ENCODE measurements around the gene DCK.
"Not testable (repeated sequence)": the region's sequence is repeated elsewhere in the genome, so short reads cannot be mapped to it uniquely, and the experiment has no call there.

The DCK gene

GRCh38 chr4:71001363-71001762 lies 7.9 kb downstream of the DCK start:
- not testable (repeated sequence) for DNase-seq (ENCODE audit: low spot score)

- no peak for DNase-seq (ENCODE audit: low spot score)
Measured at GRCh38 chr4:71004281-71004851, 10.9 kb downstream of the DCK start.

- not testable (repeated sequence) for DNase-seq (ENCODE audit: low spot score)
Measured at GRCh38 chr4:71005025-71005424, 11.6 kb downstream of the DCK start.

- DNase-seq (ENCODE audit: low spot score): no peak
Measured at GRCh38 chr4:71006203-71006907, 12.9 kb downstream of the DCK start.

- DNase-seq (ENCODE audit: low spot score): no peak
Measured at GRCh38 chr4:71008196-71008595, 14.7 kb downstream of the DCK start.

- DNase-seq (ENCODE audit: low spot score): no peak
Measured at GRCh38 chr4:71009086-71009485, 15.6 kb downstream of the DCK start.

GRCh38 chr4:71009890-71010588 lies 16.6 kb downstream of the DCK start:
- peak; percentile 45 for DNase-seq (ENCODE audit: low spot score)

GRCh38 chr4:71011451-71011850 lies 18.0 kb downstream of the DCK start:
- DNase-seq (ENCODE audit: low spot score): no peak

- DNase-seq (ENCODE audit: low spot score): not testable (repeated sequence)
Measured at GRCh38 chr4:71017391-71017790, 23.9 kb downstream of the DCK start.

- DNase-seq (ENCODE audit: low spot score): no peak
Measured at GRCh38 chr4:71020611-71021010, 27.2 kb downstream of the DCK start.

- no peak for DNase-seq (ENCODE audit: low spot score)
Measured at GRCh38 chr4:71025654-71026053, 32.2 kb downstream of the DCK start.

- DNase-seq (ENCODE audit: low spot score): no peak
Measured at GRCh38 chr4:71026086-71026485, 32.6 kb downstream of the DCK start.

- DNase-seq (ENCODE audit: low spot score): no peak
Measured at GRCh38 chr4:71027611-71028010, 34.2 kb downstream of the DCK start.

GRCh38 chr4:71029504-71029903 lies 36.1 kb downstream of the DCK start:
- peak; percentile 10 for DNase-seq (ENCODE audit: low spot score)

- DNase-seq (ENCODE audit: low spot score): not testable (repeated sequence)
Measured at GRCh38 chr4:71032106-71032505, 38.7 kb downstream of the DCK start.

GRCh38 chr4:71045256-71045655 lies 51.8 kb downstream of the DCK start:
- DNase-seq (ENCODE audit: low spot score): no peak

GRCh38 chr4:71049395-71049794 lies 55.9 kb downstream of the DCK start:
- no peak for DNase-seq (ENCODE audit: low spot score)

GRCh38 chr4:71050809-71051208 lies 57.4 kb downstream of the DCK start:
- no peak for DNase-seq (ENCODE audit: low spot score)

GRCh38 chr4:71052034-71052433 lies 58.6 kb downstream of the DCK start:
- no peak for DNase-seq (ENCODE audit: low spot score)

GRCh38 chr4:71052716-71053115 lies 59.3 kb downstream of the DCK start:
- no peak for DNase-seq (ENCODE audit: low spot score)

- not testable (repeated sequence) for DNase-seq (ENCODE audit: low spot score)
Measured at GRCh38 chr4:71053613-71054012, 60.2 kb downstream of the DCK start.

GRCh38 chr4:71059573-71059972 lies 66.1 kb downstream of the DCK start:
- DNase-seq (ENCODE audit: low spot score): not testable (repeated sequence)

- DNase-seq (ENCODE audit: low spot score): no peak
Measured at GRCh38 chr4:71062436-71062835, 69.0 kb downstream of the DCK start.

Measured in iPS-NIHi11 (cell line).